Neuronal stem cell (in vitro differentiated cells): ENCODE measurements around the gene MFNG.

Experiments
- DNase-seq: peaks from one replicate; pipeline ENCODE4 v3.0.0-alpha.2; 2013; ENCODE audit warnings: low spot score
- H2AFZ ChIP-seq: one replicate; pipeline ENCODE4 v1.6.1; 2013; ENCODE audit warnings: mild to moderate bottlenecking, low read length, inconsistent platforms
- H2AK5ac ChIP-seq: 2 replicates; pipeline ENCODE4 v1.6.1; 2013; ENCODE audit warnings: low read depth, mild to moderate bottlenecking, inconsistent platforms, low read length, moderate library complexity, mixed read lengths
- H2BK120ac ChIP-seq: 2 replicates; pipeline ENCODE4 v1.6.1; 2013; ENCODE audit warnings: low read depth, mild to moderate bottlenecking, inconsistent platforms, low read length, moderate library complexity, mixed read lengths
- H2BK12ac ChIP-seq: one replicate; pipeline ENCODE4 v1.6.1; 2013; ENCODE audit warnings: low read length, inconsistent platforms
- H2BK15ac ChIP-seq: 2 replicates; pipeline ENCODE4 v1.6.1; 2013; ENCODE audit warnings: mild to moderate bottlenecking, low read length, inconsistent platforms, mixed read lengths
- H2BK5ac ChIP-seq: one replicate; pipeline ENCODE4 v1.6.1; 2013; ENCODE audit warnings: inconsistent platforms, mild to moderate bottlenecking, low read length, moderate library complexity
- H3K14ac ChIP-seq: one replicate; pipeline ENCODE4 v1.6.1; 2013; ENCODE audit warnings: low read length, inconsistent platforms
- H3K18ac ChIP-seq: 2 replicates; pipeline ENCODE4 v1.6.1; 2013; ENCODE audit warnings: low read length, inconsistent platforms
- H3K23ac ChIP-seq: 2 replicates; pipeline ENCODE4 v1.6.1; 2013; ENCODE audit warnings: low read depth, mild to moderate bottlenecking, mixed read lengths, low read length, inconsistent platforms; ENCODE audit not compliant: poor library complexity
- H3K27ac ChIP-seq: replicated peaks from 3 replicates; pipeline ENCODE4 v1.5.1; 2013; ENCODE audit warnings: low read length, inconsistent platforms
- H3K27me3 ChIP-seq, 3 experiments: 2 replicates each; pipeline ENCODE4 v1.6.1; 2013; ENCODE audit warnings: low read length in 3 of 3, mild to moderate bottlenecking in 2 of 3, inconsistent platforms in 1 of 3, low read depth in 1 of 3, mixed read lengths in 1 of 3, moderate library complexity in 1 of 3; ENCODE audit not compliant: control insufficient read depth in 3 of 3, insufficient read depth in 3 of 3
- H3K36me3 ChIP-seq, 2 donors: replicated peaks in 1 of 2; 2 replicates each; pipeline ENCODE4 v1.6.1; 2013; ENCODE audit warnings: low read length in 2 of 2; ENCODE audit not compliant: control insufficient read depth in 2 of 2, insufficient read depth in 2 of 2
- H3K4ac ChIP-seq: 2 replicates; pipeline ENCODE4 v1.6.1; 2013; ENCODE audit warnings: inconsistent platforms, mild to moderate bottlenecking, low read length, moderate library complexity
- H3K4me1 ChIP-seq, 2 donors: 1 replicate in 1 of 2; 2 replicates in 1 of 2; pipeline ENCODE4 v1.6.1; 2013; ENCODE audit warnings: low read length in 2 of 2, low read depth in 1 of 2; ENCODE audit not compliant: control insufficient read depth in 2 of 2, insufficient read depth in 1 of 2
- H3K4me2 ChIP-seq: one replicate; pipeline ENCODE4 v1.6.1; 2013; ENCODE audit warnings: mild to moderate bottlenecking, low read length, inconsistent platforms; ENCODE audit not compliant: insufficient read depth, poor library complexity, severe bottlenecking
- H3K4me3 ChIP-seq, 2 donors: 2 replicates each; pipeline ENCODE4 v1.5.1; 2013; ENCODE audit warnings: low read length in 2 of 2, mild to moderate bottlenecking in 2 of 2, inconsistent platforms in 1 of 2, moderate library complexity in 1 of 2
- H3K79me1 ChIP-seq: one replicate; pipeline ENCODE4 v1.6.1; 2013; ENCODE audit warnings: low read depth, mild to moderate bottlenecking, inconsistent platforms, low read length, moderate library complexity
- H3K9ac ChIP-seq: one replicate; pipeline ENCODE4 v1.6.1; 2013; ENCODE audit warnings: mild to moderate bottlenecking, low read depth, low read length, inconsistent platforms; ENCODE audit not compliant: poor library complexity
- H3K9me3 ChIP-seq, 2 donors: replicated peaks in 1 of 2; 2 replicates each; pipeline versions ENCODE3 to v1.6.1; 2013; ENCODE audit warnings: low read length in 2 of 2, mild to moderate bottlenecking in 2 of 2, inconsistent platforms in 1 of 2, low read depth in 1 of 2, mixed read lengths in 1 of 2, moderate library complexity in 1 of 2; ENCODE audit not compliant: control insufficient read depth in 2 of 2, insufficient read depth in 1 of 2
- H4K8ac ChIP-seq: one replicate; pipeline ENCODE4 v1.6.1; 2013; ENCODE audit warnings: low read depth, mild to moderate bottlenecking, inconsistent platforms, low read length, moderate library complexity
- H4K91ac ChIP-seq: one replicate; pipeline ENCODE4 v1.6.1; 2013; ENCODE audit warnings: low read length, low read depth, mild to moderate bottlenecking, inconsistent platforms; ENCODE audit not compliant: poor library complexity
- WGBS, 2 donors: extraction: QIAGEN DNeasy Blood & Tissue Kit; methylation state at CpG; one replicate each; pipeline ENCODE4 v1.1.7; 2013; ENCODE audit warnings: missing lambda C conversion rate in 2 of 2, mixed read lengths in 1 of 2; ENCODE audit not compliant: insufficient read length in 2 of 2, insufficient replicate concordance in 1 of 2; ENCODE audit errors: extremely low coverage in 2 of 2; 5-methylcytosine and 5-hydroxymethylcytosine counted together

The MFNG gene

DNA sequence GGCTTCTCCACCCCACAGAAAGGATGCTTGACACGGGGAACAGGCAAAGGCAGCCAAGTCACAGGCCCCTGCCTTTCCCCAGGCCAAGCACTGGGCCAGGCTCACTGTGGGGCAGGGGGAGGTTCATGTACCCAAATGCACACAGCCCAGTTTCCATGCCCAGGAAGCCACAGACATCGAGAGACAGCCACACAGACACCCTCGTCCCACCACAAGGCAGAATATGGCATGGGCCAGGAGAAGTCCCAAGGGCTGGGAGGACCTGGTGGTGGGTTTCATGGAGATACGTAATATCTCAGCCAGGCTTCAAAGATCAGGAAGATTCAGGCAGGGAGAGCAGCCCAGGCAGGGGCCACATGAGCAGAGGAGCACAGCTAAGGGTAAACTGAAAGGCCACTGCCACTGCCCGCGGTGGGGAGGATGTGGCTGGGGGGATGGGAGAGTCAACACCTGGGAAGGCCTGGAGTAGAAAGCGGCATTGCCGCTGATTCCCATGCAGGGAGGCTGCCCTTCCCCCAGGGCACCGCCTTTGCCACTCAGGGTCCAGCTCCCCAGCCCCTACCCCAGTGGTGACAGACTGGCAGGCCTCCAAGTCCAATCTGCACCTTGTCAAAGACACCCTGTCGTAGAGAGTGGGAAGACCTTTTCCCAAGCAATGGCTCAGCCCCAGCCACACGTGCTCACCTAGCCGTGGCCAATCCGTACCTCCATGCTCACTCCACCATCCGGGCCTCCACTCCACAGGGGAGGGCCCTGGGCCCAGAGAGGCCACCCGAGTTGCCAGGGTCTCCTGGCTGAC is 2.4 kb upstream of the MFNG start:
- no peak overlapping the region for H2AFZ ChIP-seq
- H2BK12ac ChIP-seq: peak overlapping the region; percentile 65
- DNase-seq: no peak
- no peak overlapping the region for H4K8ac ChIP-seq
- no peak overlapping the region for H3K23ac ChIP-seq
- peaks cover 22 to 34% of the 10 kb centered on the region in 2 donors for H3K4me1 ChIP-seq
- no peaks in the 10 kb centered on the region for H3K9me3 ChIP-seq
- H2BK15ac ChIP-seq: peak overlapping the region; percentile 60
- peak overlapping the region; percentile 26 for H3K14ac ChIP-seq
- H3K4ac ChIP-seq: no peak overlapping the region
- H3K27ac ChIP-seq: no peak overlapping the region
- no peaks in the 10 kb centered on the region for H3K36me3 ChIP-seq
- H2BK120ac ChIP-seq: no peak overlapping the region
- no peaks in the 10 kb centered on the region for H3K79me1 ChIP-seq
- H3K18ac ChIP-seq: peak overlapping the region; percentile 30
- no peaks in the 10 kb centered on the region for H3K27me3 ChIP-seq
- no peak overlapping the region for H3K9ac ChIP-seq
- no peak overlapping the region for H4K91ac ChIP-seq
- H3K4me3 ChIP-seq: no peak overlapping the region
- no peak overlapping the region for H3K4me2 ChIP-seq
- peak overlapping the region; percentile 87 for H2AK5ac ChIP-seq
- no CpG with 5 or more reads among the region's 15 CpGs for WGBS, 2 donors
- H2BK5ac ChIP-seq: no peak overlapping the region

GRCh38 chr22:37487571-37487970 is 1.4 kb upstream of the MFNG start:
- H4K91ac ChIP-seq: no peak overlapping the region
- H3K23ac ChIP-seq: no peak overlapping the region
- H3K36me3 ChIP-seq: no peaks in the 10 kb centered on the region
- H2BK120ac ChIP-seq: no peak overlapping the region
- no peak overlapping the region for H3K27ac ChIP-seq
- no peaks in the 10 kb centered on the region for H3K9me3 ChIP-seq
- no peak for DNase-seq
- H3K4me3 ChIP-seq: no peak overlapping the region
- no peak overlapping the region for H3K18ac ChIP-seq
- no peak overlapping the region for H2BK12ac ChIP-seq
- H3K4me1 ChIP-seq: peaks cover 25 to 41% of the 10 kb centered on the region in 2 donors
- H2BK5ac ChIP-seq: no peak overlapping the region
- WGBS, 2 donors: no CpG with 5 or more reads among the region's 4 CpGs
- H3K14ac ChIP-seq: no peak overlapping the region
- H3K4me2 ChIP-seq: no peak overlapping the region
- no peaks in the 10 kb centered on the region for H3K79me1 ChIP-seq
- no peak overlapping the region for H3K4ac ChIP-seq
- no peak overlapping the region for H2AK5ac ChIP-seq
- no peaks in the 10 kb centered on the region for H3K27me3 ChIP-seq
- H3K9ac ChIP-seq: no peak overlapping the region
- no peak overlapping the region for H2BK15ac ChIP-seq
- H2AFZ ChIP-seq: no peak overlapping the region
- no peak overlapping the region for H4K8ac ChIP-seq

DNA sequence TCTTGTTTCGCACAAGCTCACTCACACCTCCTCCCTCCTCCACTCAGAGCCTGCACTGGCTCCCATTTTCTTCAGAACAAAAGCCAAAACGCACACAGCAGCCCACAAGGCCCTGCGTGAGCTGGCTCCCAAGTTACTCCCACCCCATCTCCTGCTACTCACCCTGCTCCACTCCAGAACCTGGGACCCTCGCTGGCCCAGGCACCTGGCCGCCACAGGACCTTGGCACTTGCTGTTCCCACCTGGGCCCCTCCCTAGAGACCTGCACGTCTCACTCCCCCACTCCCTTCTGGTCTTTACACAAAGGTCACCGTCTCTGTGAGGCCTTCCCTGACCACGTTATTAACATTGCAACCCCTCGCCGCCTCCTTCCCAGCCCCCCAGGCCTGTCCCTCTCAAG is 945 bp upstream of the MFNG start:
- no peak overlapping the region for H3K4me3 ChIP-seq
- H3K4me1 ChIP-seq: peaks cover 25 to 43% of the 10 kb centered on the region in 2 donors
- no peak overlapping the region for H2BK120ac ChIP-seq
- no peak overlapping the region for H2BK5ac ChIP-seq
- H3K4me2 ChIP-seq: no peak overlapping the region
- peak overlapping the region; percentile 73 for H2BK15ac ChIP-seq
- no peak overlapping the region for H2BK12ac ChIP-seq
- peak overlapping the region; percentile 66 for H2AK5ac ChIP-seq
- no peak for DNase-seq
- H4K91ac ChIP-seq: no peak overlapping the region
- H3K14ac ChIP-seq: no peak overlapping the region
- H3K18ac ChIP-seq: peak overlapping the region; percentile 87
- peaks cover 2% of the 10 kb centered on the region for H3K79me1 ChIP-seq
- no peak overlapping the region for H3K23ac ChIP-seq
- no peaks in the 10 kb centered on the region for H3K9me3 ChIP-seq
- no peaks in the 10 kb centered on the region for H3K36me3 ChIP-seq
- no peak overlapping the region for H4K8ac ChIP-seq
- no CpG with 5 or more reads among the region's 10 CpGs for WGBS, 2 donors
- no peak overlapping the region for H3K4ac ChIP-seq
- no peak overlapping the region for H3K27ac ChIP-seq
- H3K9ac ChIP-seq: no peak overlapping the region
- H3K27me3 ChIP-seq: no peaks in the 10 kb centered on the region
- peak overlapping the region; percentile 77 for H2AFZ ChIP-seq

DNA sequence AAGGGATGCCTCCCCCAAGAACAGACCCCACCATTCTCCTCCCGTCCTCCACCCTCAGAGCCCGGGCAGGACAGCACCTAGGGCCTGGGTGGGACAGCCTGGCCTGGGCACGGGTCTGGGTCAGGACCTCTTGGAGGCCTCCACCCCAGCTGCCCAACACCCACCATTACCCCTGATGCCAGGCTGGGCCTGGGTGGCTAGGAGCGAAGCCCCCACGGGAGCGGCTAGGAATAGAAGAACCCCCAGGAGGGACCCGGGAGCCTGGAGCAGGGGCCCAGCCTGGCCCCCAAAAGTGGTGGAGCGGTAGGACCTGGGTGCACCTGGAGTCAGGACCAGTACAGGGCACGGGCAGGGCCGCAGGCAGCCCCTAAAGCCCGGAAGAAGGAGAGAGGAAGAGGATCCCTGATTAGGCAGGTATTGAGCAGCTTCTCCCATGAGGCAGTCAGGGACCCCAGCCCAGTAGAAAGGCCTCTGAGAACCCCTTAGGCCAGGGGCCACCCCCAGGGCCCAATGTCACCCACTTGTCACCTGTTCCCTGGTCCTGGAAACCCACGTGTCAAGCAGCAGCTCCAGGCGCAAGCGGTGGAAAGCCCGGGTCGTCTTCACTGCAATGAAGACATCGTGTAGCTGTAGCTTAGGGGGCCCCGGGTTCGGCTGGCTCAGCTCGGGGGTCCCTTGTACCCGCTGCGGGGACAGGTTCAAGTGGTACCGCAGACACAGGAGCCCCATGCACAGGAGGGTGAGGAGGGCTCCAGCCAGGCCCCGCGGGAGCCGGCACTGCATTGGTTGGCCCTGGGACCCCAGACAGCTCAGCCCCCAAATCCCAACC is 575 bp downstream of the MFNG start:
- no peaks in the 10 kb centered on the region for H3K27me3 ChIP-seq
- H4K91ac ChIP-seq: peak overlapping the region; percentile 96
- H3K18ac ChIP-seq: peak overlapping the region; percentile 90
- peak overlapping the region in 1 of 2 donors; percentile 3 for H3K4me3 ChIP-seq
- WGBS, 2 donors: no CpG with 5 or more reads among the region's 26 CpGs
- H3K4me1 ChIP-seq: peaks cover 25 to 43% of the 10 kb centered on the region in 2 donors
- H3K14ac ChIP-seq: peak overlapping the region; percentile 25
- H2BK120ac ChIP-seq: peak overlapping the region; percentile 98
- H3K9me3 ChIP-seq: no peaks in the 10 kb centered on the region
- H3K4me2 ChIP-seq: peak overlapping the region; percentile 40
- H3K27ac ChIP-seq: no peak overlapping the region
- H3K36me3 ChIP-seq: no peaks in the 10 kb centered on the region
- H4K8ac ChIP-seq: no peak overlapping the region
- H2BK12ac ChIP-seq: peak overlapping the region; percentile 97
- H2AFZ ChIP-seq: peak overlapping the region; percentile 77
- peaks cover 3% of the 10 kb centered on the region for H3K79me1 ChIP-seq
- peak overlapping the region; percentile 97 for H2BK5ac ChIP-seq
- DNase-seq: no peak
- H3K23ac ChIP-seq: peak overlapping the region; percentile 45
- H3K4ac ChIP-seq: peak overlapping the region; percentile 90
- no peak overlapping the region for H3K9ac ChIP-seq
- H2BK15ac ChIP-seq: peak overlapping the region; percentile 99
- H2AK5ac ChIP-seq: peak overlapping the region; percentile 99
